WERI-Rb-1 (cell line): ENCODE data around the gene XIRP2.
"Not testable (repeated sequence)": the region's sequence is repeated elsewhere in the genome, so short reads cannot be mapped to it uniquely, and the experiment has no call there.

Source experiments
- DNase-seq: peaks from one replicate; pipeline ENCODE4 v3.0.0-alpha.2; 2020
- H3K27ac ChIP-seq: fragments of 250-450 bp; sonication (Bioruptor Pico); 2 replicates; pipeline ENCODE4 v1.5.1; 2020; ENCODE audit warnings: mild to moderate bottlenecking, moderate library complexity
- H3K27me3 ChIP-seq: fragments of 250-450 bp; sonication (Bioruptor Pico); 2 replicates; pipeline ENCODE4 v1.5.1; 2021; ENCODE audit warnings: mild to moderate bottlenecking, low read depth, moderate library complexity; ENCODE audit not compliant: insufficient read depth, severe bottlenecking
- H3K36me3 ChIP-seq: fragments of 250-450 bp; sonication (Bioruptor Pico); 2 replicates; pipeline ENCODE4 v1.5.1; 2020; ENCODE audit warnings: mild to moderate bottlenecking, moderate library complexity
- H3K4me3 ChIP-seq: 2 replicates; pipeline ENCODE4 v1.5.1; 2011; ENCODE audit warnings: low read depth, mild to moderate bottlenecking, control low read depth, low read length
- H3K9me3 ChIP-seq: fragments of 250-450 bp; sonication (Bioruptor Pico); 2 replicates; pipeline ENCODE4 v1.5.1; 2021; ENCODE audit warnings: mild to moderate bottlenecking, moderate library complexity; ENCODE audit not compliant: severe bottlenecking
- TF ChIP-seq, protein P1 (sequence below): IDR thresholded peaks from 2 replicates; pipeline ENCODE4 v1.5.1; 2011; ENCODE audit warnings: low read depth, mild to moderate bottlenecking, control low read depth, inconsistent platforms, low read length

XIRP2 gene

GRCh38 chr2:167017021-167017420, 128.7 kb downstream of the XIRP2 start:
- DNase-seq = no peak
- no peaks in the 10 kb centered on the region for H3K9me3 ChIP-seq
- H3K27me3 ChIP-seq = no peaks in the 10 kb centered on the region
- H3K27ac ChIP-seq = no peak overlapping the region
- TF ChIP-seq, protein P1, sequence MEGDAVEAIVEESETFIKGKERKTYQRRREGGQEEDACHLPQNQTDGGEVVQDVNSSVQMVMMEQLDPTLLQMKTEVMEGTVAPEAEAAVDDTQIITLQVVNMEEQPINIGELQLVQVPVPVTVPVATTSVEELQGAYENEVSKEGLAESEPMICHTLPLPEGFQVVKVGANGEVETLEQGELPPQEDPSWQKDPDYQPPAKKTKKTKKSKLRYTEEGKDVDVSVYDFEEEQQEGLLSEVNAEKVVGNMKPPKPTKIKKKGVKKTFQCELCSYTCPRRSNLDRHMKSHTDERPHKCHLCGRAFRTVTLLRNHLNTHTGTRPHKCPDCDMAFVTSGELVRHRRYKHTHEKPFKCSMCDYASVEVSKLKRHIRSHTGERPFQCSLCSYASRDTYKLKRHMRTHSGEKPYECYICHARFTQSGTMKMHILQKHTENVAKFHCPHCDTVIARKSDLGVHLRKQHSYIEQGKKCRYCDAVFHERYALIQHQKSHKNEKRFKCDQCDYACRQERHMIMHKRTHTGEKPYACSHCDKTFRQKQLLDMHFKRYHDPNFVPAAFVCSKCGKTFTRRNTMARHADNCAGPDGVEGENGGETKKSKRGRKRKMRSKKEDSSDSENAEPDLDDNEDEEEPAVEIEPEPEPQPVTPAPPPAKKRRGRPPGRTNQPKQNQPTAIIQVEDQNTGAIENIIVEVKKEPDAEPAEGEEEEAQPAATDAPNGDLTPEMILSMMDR = no peak
- H3K4me3 ChIP-seq = no peak overlapping the region
- H3K36me3 ChIP-seq = no peaks in the 10 kb centered on the region

- Histone ChIP-seq H3K4me3 (no peak overlapping the region), H3K9me3 (no peaks in the 10 kb centered on the region), H3K27me3 (no peaks in the 10 kb centered on the region), H3K27ac (no peak overlapping the region), H3K36me3 (no peaks in the 10 kb centered on the region)
- TF ChIP-seq, protein P1 = no peak
- no peak for DNase-seq
Measured at GRCh38 chr2:167018590-167018989, 130.3 kb downstream of the XIRP2 start.

- Histone ChIP-seq H3K27ac (no peak overlapping the region), H3K9me3 (no peaks in the 10 kb centered on the region), H3K4me3 (no peak overlapping the region), H3K36me3 (no peaks in the 10 kb centered on the region), H3K27me3 (no peaks in the 10 kb centered on the region)
- TF ChIP-seq, protein P1 = no peak
- DNase-seq = no peak
Measured at GRCh38 chr2:167028503-167028902, 140.2 kb downstream of the XIRP2 start.

DNA sequence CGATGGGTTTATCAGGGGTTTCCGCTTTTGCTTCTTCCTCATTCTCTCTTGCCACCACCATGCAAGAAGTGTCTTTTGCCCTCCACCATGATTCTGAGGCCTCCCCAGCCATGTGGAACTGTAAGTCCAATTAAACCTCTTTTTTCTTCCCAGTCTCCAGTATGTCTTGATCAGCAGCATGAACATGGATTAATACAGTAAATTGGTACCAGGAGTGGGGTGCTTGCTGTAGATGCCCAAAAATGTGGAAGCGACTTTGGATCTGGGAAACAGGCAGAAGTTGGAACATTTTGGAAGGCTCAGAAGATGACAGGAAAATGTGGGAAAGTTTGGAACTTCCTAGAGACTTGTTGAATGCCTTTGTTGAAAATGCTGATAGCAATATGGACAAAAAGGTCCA, 146.7 kb downstream of the XIRP2 start:
- H3K36me3 ChIP-seq, H3K27ac ChIP-seq, DNase-seq, H3K4me3 ChIP-seq, H3K9me3 ChIP-seq, H3K27me3 ChIP-seq: not testable (repeated sequence)

GRCh38 chr2:167048829-167049228, 160.5 kb downstream of the XIRP2 start:
- no peaks in the 10 kb centered on the region for H3K36me3 ChIP-seq
- H3K4me3 ChIP-seq = no peak overlapping the region
- H3K27ac ChIP-seq = no peak overlapping the region
- DNase-seq = no peak
- H3K27me3 ChIP-seq = no peaks in the 10 kb centered on the region
- no peaks in the 10 kb centered on the region for H3K9me3 ChIP-seq
- TF ChIP-seq, protein P1 = no peak

DNA sequence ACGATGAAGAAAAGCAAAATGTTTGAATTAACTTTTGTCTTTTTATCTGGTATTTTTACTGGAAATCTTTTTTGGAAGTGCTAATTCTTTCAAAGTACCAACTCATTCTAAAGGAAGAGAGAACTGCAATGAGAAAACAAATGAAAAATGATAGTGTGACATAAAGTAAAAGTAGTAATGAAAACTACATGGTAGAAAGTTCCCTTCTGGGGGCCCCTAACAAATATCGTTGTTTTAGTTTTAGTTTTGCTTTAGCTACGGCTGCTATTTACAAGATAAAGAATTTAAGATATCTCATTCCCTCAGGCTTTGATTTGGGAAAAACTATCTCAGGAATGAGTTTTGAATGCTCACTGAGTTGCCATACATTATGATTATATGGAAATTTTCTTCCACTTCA, 161.4 kb downstream of the XIRP2 start:
- Histone ChIP-seq H3K36me3 (no peaks in the 10 kb centered on the region), H3K4me3 (no peak overlapping the region), H3K27me3 (no peaks in the 10 kb centered on the region), H3K9me3 (no peaks in the 10 kb centered on the region), H3K27ac (no peak overlapping the region)
- TF ChIP-seq, protein P1 = no peak
- DNase-seq = no peak
